Thoracic aorta (tissue), 2 donors: ENCODE results near the gene ZMYND10. TPM values are rescaled to one million over a fixed set of nuclear protein-coding genes. Genes with fewer than 3 reads are reported as not detected.

ENCODE experiments used
- ATAC-seq: fragments of 150-250 bp; one replicate; pipeline ENCODE4 v1.8.0; 2017; ENCODE audit warnings: low read depth; ENCODE audit not compliant: insufficient number of reproducible peaks, low FRiP score
- DNase-seq: peaks from one replicate; pipeline ENCODE4 v3.0.0-alpha.2; 2020; ENCODE audit warnings: low spot score
- H3K27ac ChIP-seq, 2 donors: fragments of 200-600 bp; sonication (generic); 1 replicate in 1 of 2; 2 replicates in 1 of 2; pipeline ENCODE4 v1.5.1; 2016; ENCODE audit warnings: mild to moderate bottlenecking in 2 of 2, moderate library complexity in 2 of 2
- H3K27me3 ChIP-seq: fragments of 200-600 bp; sonication (generic); replicated peaks from 2 replicates; pipeline ENCODE4 v1.6.0; 2016; ENCODE audit warnings: mild to moderate bottlenecking; ENCODE audit not compliant: insufficient read depth
- H3K36me3 ChIP-seq: fragments of 200-600 bp; sonication (generic); one replicate; pipeline ENCODE4 v1.5.1; 2016
- H3K4me1 ChIP-seq, 2 donors: fragments of 200-600 bp; sonication (generic); 1 replicate in 1 of 2; 2 replicates in 1 of 2; pipeline versions ENCODE4 v1.5.1 to v1.6.0; 2016; ENCODE audit warnings: low read depth in 2 of 2, mild to moderate bottlenecking in 1 of 2; ENCODE audit not compliant: control insufficient read depth in 1 of 2
- H3K4me3 ChIP-seq: fragments of 200-600 bp; sonication (generic); 2 replicates; pipeline ENCODE4 v1.5.1; 2016; ENCODE audit warnings: mild to moderate bottlenecking
- H3K9me3 ChIP-seq: fragments of 200-600 bp; sonication (generic); 2 replicates; pipeline ENCODE4 v1.5.1; 2016
- CTCF ChIP-seq: fragments of 200-600 bp; sonication (generic); IDR thresholded peaks from one replicate; pipeline ENCODE4 v1.5.1; 2019; ENCODE audit warnings: antibody characterized with exemption
- total RNA-seq, 2 donors: library from RNA; depleted of rRNA; stranded (reverse); fragments of >200 nt; gene quantifications; one replicate each; pipeline versions ENCODE4 v1.1.0 to v1.2.3, GENCODE V29; 2016

ZMYND10 gene
- not detected for total RNA-seq

- no peak within 1 kb of the TSS for H3K27ac ChIP-seq
- H3K27me3 ChIP-seq: no peaks in the 10 kb centered on the region
- H3K9me3 ChIP-seq: no peaks in the 10 kb centered on the region
- H3K4me1 ChIP-seq: peaks cover 14 to 43% of the 10 kb centered on the region in 2 donors
- DNase-seq: no peak
- no peak for ATAC-seq
- peaks cover 9% of the 10 kb centered on the region for H3K36me3 ChIP-seq
- H3K4me3 ChIP-seq: peak within 1 kb of the TSS; percentile 66
- no peak for TF ChIP-seq CTCF
These were observed at the start of gene ZMYND10 for GRCh38 chr3:50345586-50346234. ZMYND10 (minus strand) TSS chr3:50345732; CDS start chr3:50345579, 153 bp downstream.

GRCh38 chr3:50393061-50393460 is 47.5 kb upstream of the ZMYND10 start:
- DNase-seq (no peak), ATAC-seq (no peak)
- peaks cover 10 to 34% of the 10 kb centered on the region in 2 donors for H3K4me1 ChIP-seq
- H3K27ac ChIP-seq: peak overlapping the region in 1 of 2 donors; percentile 11
- no peaks in the 10 kb centered on the region for H3K9me3 ChIP-seq
- H3K27me3 ChIP-seq: no peaks in the 10 kb centered on the region
- no peak for TF ChIP-seq CTCF
- H3K36me3 ChIP-seq: no peaks in the 10 kb centered on the region
- no peak overlapping the region for H3K4me3 ChIP-seq

GRCh38 chr3:50392101-50392715 is 46.7 kb upstream of the ZMYND10 start:
- Histone ChIP-seq H3K27me3 (no peaks in the 10 kb centered on the region), H3K9me3 (no peaks in the 10 kb centered on the region), H3K27ac (peak overlapping the region; percentile 11 to 20), H3K4me3 (no peak overlapping the region), H3K4me1 (peaks cover 10 to 34% of the 10 kb centered on the region in 2 donors), H3K36me3 (no peaks in the 10 kb centered on the region)
- ATAC-seq: no peak
- TF ChIP-seq CTCF: no peak
- DNase-seq: no peak

- H3K36me3 ChIP-seq: no peaks in the 10 kb centered on the region
- no peaks in the 10 kb centered on the region for H3K9me3 ChIP-seq
- no peak for TF ChIP-seq CTCF
- no peaks in the 10 kb centered on the region for H3K27me3 ChIP-seq
- peak; percentile 21 for ATAC-seq
- peaks cover 10 to 34% of the 10 kb centered on the region in 2 donors for H3K4me1 ChIP-seq
- no peak for DNase-seq
- H3K4me3 ChIP-seq: no peak overlapping the region
- peak overlapping the region; percentile 63 to 64 for H3K27ac ChIP-seq
These were observed 45.1 kb upstream of the ZMYND10 start for GRCh38 chr3:50390508-50391224.

- no peaks in the 10 kb centered on the region for H3K9me3 ChIP-seq
- peaks cover 10 to 34% of the 10 kb centered on the region in 2 donors for H3K4me1 ChIP-seq
- H3K36me3 ChIP-seq: no peaks in the 10 kb centered on the region
- H3K27ac ChIP-seq: no peak overlapping the region
- no peaks in the 10 kb centered on the region for H3K27me3 ChIP-seq
- DNase-seq (no peak), ATAC-seq (no peak)
- no peak overlapping the region for H3K4me3 ChIP-seq
- TF ChIP-seq CTCF: no peak
These were observed 43.9 kb upstream of the ZMYND10 start for GRCh38 chr3:50389414-50389767.
